ENCODE results near the gene GPRIN1.

DNA sequence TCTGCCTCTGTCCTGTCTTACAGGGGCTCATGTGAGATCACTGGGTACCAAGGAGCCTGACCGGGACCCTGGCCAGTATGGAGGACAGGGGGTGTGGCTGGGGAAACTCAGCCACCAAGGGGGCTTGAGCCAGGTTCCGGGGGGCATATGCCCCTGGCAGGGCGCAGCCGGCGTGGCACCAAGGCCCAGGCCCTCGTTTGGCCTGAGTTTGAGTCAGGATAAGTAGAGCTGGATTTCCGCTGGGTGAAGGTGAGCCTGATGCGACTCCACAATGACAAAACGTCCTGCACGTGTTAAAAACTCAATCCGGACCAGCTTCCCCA, 36.7 kb upstream of the GPRIN1 start:
- TF ChIP-seq, protein P1, sequence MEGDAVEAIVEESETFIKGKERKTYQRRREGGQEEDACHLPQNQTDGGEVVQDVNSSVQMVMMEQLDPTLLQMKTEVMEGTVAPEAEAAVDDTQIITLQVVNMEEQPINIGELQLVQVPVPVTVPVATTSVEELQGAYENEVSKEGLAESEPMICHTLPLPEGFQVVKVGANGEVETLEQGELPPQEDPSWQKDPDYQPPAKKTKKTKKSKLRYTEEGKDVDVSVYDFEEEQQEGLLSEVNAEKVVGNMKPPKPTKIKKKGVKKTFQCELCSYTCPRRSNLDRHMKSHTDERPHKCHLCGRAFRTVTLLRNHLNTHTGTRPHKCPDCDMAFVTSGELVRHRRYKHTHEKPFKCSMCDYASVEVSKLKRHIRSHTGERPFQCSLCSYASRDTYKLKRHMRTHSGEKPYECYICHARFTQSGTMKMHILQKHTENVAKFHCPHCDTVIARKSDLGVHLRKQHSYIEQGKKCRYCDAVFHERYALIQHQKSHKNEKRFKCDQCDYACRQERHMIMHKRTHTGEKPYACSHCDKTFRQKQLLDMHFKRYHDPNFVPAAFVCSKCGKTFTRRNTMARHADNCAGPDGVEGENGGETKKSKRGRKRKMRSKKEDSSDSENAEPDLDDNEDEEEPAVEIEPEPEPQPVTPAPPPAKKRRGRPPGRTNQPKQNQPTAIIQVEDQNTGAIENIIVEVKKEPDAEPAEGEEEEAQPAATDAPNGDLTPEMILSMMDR (IDR thresholded peaks at IDR 0.05) = no peak
- TF ChIP-seq POLR2A (IDR thresholded peaks at IDR 0.05) = no peak

All from testis (tissue), 2 donors.